Epithelial cell of prostate (primary cell): ENCODE data around the gene ZNF536.

Experiments used
- DNase-seq: peaks from one replicate; pipeline ENCODE4 v3.0.0-alpha.2; 2011; ENCODE audit warnings: low read depth, low spot score
- H3K27ac ChIP-seq: fragments of 450-650 bp; 2 replicates; pipeline ENCODE4 v1.5.1; 2017; ENCODE audit warnings: mild to moderate bottlenecking

Gene ZNF536

DNA sequence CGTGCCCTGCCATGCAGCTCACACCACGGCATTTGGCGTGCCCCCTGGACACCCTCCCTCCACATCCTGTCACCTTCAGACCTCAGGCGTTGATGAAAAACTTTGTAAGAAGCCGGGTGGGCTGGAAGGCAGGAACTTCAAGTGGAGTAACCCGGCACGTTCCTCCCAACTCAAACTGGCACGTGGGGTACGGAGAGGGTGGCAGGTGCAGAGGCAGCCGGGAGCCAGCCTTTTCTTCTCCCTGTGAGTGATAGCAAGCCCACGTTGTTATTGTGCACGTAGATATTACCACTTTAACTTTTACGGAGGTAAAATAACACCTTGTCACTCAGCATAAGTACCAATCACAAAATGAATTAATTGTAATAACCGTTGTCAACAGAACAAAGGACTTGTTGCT, 198.0 kb downstream of the ZNF536 start:
- no peak for DNase-seq
- no peak overlapping the region for H3K27ac ChIP-seq

DNA sequence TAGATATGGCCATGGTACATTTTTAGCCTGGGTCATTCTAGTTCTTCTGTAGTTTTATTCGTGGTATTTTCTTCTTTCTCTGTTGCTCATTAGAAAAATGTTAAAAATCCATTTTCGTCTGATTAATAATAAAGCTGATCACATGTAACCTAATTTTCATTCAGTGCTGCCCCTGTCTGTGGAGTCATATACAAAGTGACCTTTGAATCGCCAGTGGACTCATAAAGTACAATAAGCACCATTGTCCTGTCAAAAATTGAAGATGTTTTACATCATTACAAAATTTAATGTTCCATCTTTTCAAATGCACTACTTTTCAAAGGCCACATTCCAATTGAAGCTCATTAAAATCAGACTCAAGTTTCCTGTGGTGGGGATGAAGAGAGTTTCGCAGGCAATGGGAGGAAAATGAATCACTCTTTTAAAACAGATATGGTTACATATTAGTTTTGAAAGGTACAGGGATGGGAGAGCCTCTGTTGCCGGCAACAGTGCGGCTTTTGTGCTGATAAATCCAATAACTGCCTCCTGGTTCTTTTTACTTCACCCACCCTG, 205.4 kb downstream of the ZNF536 start:
- no peak for DNase-seq
- H3K27ac ChIP-seq, result no peak overlapping the region

DNA sequence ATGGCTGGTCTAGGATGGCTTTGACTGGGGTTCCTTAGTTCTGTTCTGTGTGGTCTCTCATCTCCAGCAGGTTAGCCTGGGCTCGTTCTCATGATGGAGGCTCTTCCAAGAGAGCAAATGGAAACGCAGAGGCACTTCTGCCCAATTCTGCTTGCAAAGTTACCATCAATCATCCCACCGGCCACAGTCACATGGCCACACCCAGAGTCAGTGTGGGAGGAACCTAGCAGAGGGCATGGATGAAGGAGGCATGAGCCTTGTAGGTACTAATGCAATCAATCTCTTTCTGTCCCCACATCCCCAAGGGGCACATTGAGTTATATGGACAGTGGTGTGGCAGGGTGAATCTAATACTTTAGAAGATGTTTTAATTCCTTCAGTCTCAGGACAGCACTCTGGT, 207.2 kb downstream of the ZNF536 start:
- H3K27ac ChIP-seq, result no peak overlapping the region

DNA sequence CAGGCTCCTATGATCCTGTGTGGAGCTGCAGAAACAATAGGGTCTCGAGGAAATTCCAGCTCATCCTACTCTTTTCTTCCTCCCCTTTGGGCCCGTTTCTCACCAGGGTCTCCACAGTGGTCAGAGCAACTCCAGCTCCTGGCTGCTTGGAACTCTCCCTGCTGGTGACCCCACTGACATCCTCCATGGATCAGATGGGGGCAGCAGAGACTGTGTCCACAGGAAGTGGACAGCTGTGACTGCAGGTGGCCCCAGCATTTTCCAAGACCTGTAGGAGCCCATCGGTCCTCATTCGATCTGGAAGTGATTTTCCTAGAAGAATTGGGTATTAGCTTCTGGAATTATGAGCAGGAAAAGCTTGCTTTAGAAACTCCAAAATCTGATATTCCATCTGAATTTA, 208.5 kb downstream of the ZNF536 start:
- no peak overlapping the region for H3K27ac ChIP-seq
- DNase-seq, result no peak

More for the DNA sequence above, 207.2 kb downstream of the ZNF536 start:
- no peak for DNase-seq

DNA sequence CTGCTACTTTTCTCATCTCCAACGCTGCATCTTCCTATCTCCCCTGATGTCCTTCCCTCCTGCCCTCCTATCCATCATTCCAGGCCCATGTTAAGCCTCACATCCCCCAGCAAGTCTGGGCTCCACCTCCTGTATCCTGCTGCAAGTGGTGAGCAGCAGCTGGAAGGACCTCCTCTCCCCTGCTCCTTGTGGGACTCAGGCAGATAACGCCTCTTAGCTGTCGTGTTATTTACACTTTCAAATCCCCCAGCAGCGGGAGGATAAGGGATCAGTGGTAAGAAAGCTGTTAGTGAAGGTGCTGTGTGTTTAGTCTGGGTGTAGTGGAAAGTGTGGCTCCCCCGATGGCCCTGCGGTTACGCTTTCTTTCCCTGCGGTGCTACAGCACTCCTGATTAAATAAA, 211.9 kb downstream of the ZNF536 start:
- DNase-seq, result no peak
- H3K27ac ChIP-seq, result no peak overlapping the region

DNA sequence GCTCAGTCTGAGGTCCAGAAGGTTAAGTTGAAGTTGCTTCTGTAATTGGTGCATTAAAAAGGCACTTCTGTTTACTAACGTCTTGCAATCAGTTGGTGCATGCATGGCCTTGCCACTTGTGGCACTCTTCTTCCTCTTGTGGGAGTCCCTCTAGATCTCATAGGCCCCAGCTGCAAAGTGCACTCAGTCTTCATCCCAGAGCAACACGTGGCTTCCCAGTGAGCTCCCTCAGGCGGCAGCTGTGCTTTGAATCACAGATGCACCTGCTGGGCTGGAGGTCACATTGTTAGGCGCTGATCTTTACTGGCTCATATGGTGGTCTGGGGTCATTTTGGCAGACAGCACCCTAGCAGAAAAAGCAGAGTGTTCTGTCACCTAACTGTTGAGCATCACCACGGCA, 215.7 kb downstream of the ZNF536 start:
- H3K27ac ChIP-seq, result no peak overlapping the region
- DNase-seq, result no peak

DNA sequence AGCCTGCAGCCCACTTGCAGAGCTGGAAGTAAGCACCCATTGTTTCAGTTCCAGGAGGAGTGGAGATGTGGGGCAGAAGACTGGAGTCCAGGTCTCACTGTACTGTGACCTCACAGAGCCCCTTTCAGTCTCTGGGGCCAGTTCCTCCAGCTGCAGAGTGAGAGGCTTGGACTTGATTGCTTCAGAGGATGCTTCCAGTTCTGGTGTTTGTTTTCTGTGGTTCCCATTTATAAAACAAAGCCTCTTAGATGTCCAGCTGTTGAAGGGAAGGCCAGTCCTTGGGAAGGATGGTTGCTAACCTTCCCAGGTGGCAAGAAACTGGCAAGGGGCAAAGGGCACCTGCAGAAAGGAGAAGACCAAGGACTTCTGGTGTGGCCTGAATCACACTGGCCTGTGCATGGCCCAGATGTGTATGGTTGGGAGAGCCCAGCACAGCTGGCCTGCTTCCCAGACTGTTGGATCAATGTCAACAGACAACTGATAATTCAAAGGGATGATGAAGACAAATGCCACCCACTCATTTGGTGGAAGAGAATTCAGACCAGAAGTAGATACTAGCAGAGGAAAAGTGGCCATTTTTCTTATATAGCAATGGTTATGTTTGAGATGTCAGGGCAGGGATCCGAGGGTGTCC, 218.5 kb downstream of the ZNF536 start:
- no peak overlapping the region for H3K27ac ChIP-seq
- no peak for DNase-seq

DNA sequence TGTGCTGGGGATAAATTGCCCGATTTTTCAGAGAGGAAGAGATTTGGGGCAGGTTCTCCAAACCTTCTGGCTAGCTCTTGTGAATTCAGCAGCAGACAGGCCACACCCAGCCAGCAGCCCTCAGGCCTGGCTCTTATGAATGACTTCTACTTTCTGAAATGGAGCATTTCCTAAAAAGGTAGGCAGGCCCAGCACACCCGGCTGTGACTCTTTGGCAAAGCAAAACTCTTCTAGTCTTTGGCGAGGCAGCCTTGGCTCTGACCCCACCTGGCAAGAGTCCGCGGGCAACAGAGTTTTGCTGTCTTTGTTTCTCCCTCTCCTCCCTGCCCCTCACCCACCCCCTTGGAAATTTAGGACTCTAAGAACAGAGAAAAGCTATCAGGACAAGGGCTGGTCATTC, 221.2 kb downstream of the ZNF536 start:
- H3K27ac ChIP-seq, result no peak overlapping the region
- DNase-seq, result no peak

DNA sequence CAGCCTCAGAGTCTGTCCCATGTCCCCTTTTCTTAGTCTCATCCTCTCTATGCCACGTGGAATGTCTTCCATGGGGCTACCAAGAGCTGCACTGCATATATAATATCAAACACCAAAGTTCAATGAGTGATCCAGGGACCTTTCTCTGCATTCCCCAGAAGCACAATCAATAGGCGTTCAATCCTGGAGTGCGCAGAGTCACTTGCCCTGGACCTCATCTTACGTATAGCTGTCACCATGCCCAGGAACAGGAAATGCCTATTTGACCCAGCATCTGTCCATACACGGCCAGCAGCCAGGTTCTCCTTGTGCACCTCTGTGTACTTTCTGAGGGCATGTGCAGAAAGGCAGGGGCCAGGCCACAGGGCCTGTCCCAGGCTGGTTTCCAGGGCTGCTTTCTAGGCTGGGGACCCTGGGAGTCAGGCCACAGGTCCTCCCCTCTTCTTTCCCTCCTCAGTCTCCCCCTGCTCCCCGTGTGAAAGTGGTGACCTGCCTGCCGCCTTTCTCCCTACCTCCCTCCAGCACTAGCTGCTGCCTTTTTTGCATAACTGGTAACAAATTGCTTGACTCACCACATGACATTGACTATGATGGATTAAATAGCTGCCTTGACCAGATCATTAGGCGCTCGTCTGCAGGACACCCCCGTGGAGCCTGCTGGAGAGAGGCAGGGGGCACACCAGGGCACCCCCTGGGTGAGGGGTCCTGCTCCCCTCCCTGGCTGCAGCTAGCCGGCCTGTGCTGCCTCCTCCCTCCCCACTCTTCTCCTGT, 222.0 kb downstream of the ZNF536 start:
- no peak for DNase-seq
- no peak overlapping the region for H3K27ac ChIP-seq

DNA sequence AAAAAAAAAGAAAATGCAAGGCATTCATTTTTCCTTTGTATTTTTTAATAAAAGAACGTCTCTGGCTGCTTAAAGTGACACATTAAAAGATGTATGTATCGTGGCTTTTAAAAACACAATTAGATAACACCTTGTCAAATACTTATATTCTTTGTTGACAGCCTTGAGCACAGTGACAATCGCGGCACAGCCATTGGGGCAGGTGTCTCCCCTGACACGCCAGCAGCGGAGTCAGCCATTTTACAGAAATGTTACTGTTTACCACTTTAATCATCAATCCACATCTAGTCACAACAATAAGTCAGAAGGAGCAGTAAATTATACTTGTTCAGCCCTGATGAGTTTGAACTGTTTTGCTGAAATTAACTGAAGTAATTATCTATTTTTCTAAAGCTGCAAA, 224.1 kb downstream of the ZNF536 start:
- H3K27ac ChIP-seq, result no peak overlapping the region
- no peak for DNase-seq

DNA sequence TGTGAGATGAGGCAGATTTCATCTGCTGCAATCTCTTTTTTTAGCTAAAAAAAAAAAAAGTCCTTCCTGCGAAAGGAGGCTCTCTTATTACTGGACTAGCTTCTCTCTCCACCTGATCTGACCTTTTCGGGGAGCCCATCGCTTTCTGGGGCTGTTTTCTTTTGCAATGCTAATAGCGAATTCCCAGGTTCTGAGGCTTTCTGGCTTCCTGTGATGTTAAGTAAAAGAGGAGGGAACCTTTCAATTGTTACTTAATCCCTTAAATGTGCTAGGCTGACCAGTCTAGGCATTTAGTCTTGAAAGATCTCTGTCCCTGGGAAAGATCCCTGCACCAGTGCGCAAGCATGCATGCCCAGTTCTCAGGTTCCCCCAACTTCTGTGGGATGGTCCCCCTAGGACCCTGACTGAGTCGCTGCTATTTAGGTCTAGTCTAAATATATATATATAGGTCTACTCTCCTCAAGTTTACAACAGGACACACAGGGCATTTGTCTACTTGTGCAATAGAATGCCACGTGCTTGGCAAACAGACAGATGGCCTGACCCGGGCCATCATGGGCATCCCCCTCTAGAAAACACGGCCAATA, 224.7 kb downstream of the ZNF536 start:
- no peak for DNase-seq

DNA sequence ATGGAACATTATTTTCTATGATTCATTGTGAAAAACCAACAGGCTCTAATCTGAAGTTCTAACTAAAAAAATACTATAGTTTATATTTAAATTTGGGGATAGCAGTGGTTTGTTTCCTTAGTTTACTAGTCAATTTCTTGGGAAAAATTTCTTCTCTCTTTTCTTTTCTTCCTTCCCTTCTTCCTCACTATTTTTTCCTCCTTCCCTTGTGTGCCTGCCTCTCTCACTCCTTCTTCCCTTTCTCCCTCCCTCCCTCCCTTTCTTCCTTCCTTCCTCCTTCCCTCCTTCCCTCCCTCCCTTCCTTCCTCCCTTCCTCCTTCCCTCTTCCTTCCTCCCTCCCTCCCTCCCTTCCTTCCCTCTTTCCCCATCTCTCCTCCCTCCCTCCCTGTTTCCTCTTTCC, 226.5 kb downstream of the ZNF536 start:
- H3K27ac ChIP-seq, result no peak overlapping the region
- DNase-seq, result no peak

More for the DNA sequence above, 224.7 kb downstream of the ZNF536 start:
- no peak overlapping the region for H3K27ac ChIP-seq

DNA sequence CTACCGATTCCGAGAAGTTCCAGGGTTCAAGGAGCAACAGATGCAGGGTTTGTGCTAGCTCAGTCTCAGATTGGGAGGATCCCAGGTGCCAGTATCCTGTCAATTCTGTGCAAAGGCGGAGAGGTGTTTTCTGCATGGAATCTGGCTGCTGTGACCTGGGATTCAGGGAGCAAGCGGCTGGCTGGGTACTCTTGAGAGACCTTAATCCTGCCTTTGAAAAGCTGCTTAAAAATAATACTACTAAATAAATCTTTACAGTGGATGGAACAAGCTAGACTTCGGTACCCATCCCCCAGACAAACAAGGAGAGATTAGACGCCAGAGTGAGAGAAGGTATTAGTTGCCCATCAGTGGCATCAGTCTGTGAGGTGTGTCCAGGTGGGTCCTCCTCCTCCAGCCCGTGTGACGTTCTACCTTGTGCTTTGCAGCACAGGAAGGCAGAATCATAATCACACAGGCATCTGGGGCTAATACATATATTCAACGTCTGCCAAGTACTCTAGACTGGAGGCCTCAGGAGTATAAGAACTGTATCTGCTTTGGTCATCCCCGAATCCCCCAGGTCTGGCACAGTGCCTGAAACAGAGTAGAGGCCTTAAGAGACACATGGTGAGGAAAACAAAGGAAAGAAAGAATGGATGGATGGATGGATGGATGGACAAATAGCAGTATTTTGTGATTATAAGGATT, 230.6 kb downstream of the ZNF536 start:
- no peak overlapping the region for H3K27ac ChIP-seq
- no peak for DNase-seq

DNA sequence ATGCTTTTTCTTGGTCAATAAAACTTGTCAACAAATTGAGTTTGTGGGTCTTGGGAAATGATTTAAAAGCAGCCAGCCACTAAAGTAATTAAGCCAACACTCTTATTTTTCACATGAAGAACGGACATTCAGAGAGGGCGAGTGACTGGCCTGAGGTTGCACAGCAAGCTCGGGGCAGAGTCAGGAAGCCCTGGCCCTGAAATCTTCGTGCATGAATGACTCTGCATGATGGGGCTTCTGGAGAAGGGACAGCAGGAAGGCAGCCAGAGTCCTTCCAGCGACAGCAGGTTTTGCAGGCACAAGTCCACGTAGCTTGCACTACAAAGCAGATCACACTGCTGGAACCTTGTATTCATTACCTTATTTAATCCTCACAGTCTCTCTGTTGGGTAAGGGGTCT, 232.5 kb downstream of the ZNF536 start:
- no peak overlapping the region for H3K27ac ChIP-seq

DNA sequence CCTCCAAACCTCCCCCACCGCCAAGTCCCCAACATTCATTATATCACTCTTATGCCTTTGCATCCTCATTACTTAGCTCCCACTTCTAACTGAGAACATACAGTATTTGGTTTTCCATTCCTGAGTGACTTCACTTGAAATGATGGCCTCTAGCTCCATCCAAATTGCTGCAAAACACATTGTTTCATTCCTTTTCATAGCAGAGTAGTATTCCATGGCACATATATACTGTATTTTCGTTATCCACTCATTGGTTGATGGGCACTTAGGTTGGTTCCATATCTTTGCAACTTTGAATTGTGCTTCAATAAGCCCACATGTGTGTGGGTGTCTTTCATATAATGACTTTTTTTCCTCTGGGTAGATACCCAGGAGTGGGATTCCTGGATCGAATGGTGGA, 233.1 kb downstream of the ZNF536 start:
- no peak overlapping the region for H3K27ac ChIP-seq
- no peak for DNase-seq

More for the DNA sequence above, 232.5 kb downstream of the ZNF536 start:
- DNase-seq, result no peak

DNA sequence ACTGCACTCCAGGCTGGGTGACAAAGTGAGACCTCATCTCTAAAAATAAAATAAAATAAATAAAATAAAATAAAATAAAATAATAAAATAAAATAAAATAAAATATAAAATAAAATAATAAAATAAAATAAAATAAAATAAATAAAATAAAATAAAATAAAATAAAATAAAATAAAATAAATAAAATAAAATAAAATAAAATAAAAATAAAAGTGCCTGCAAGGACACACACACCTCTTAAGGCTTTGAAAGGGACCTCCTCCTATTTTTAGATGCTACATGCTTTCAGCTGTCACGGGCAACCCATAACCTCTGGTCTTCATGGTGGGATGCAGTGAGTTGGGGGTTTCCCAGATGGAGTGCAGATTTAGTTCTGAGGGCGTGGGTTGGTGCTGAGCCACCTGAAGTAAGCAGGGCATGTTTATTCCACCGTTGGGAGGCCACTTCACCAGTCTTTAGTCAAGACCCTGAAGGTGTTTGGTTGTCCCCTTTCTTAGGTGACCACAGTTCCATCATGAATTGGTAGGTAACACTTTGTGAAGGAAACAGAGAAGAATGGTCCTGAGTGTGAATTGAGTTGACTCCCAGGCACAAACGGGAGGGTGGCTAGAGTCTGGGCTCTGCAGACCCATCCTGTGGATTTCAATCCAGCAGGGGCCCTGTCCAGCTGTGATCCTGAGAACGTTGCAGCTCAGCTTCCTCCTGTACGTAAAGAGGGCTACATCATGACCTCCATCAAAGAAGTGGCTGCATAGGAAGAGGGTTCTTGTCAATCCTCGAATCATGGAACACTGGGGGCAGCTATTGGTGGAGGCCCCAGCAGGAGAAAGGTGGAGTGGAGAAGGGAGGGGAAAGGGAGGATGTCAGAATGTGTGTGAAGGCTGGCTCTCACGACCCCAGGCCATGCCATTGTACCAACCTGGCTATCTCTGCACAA, 234.2 kb downstream of the ZNF536 start:
- no peak for DNase-seq
- H3K27ac ChIP-seq, result no peak overlapping the region
